NOMO-1 treated with dmso at 0.1 percent for 144 hours (cell line): ENCODE measurements around the gene EHF.
"Not testable (repeated sequence)": the region's sequence is repeated elsewhere in the genome, so short reads cannot be mapped to it uniquely, and the experiment has no call there.

Experiments used
- DNase-seq: peaks from one replicate; lab custom pipeline; 2025; ENCODE audit not compliant: unreplicated experiment; lab: John Stamatoyannopoulos, UW

The EHF gene

GRCh38 chr11:34620820-34621792, at the start of gene EHF:
TSS of gene EHF (plus strand) at chr11:34621093. CDS start at chr11:34642631, 21,538 bp downstream.
- DNase-seq: no peak

GRCh38 chr11:34573537-34573936, 47.4 kb upstream of the EHF start:
- DNase-seq: no peak

DNA sequence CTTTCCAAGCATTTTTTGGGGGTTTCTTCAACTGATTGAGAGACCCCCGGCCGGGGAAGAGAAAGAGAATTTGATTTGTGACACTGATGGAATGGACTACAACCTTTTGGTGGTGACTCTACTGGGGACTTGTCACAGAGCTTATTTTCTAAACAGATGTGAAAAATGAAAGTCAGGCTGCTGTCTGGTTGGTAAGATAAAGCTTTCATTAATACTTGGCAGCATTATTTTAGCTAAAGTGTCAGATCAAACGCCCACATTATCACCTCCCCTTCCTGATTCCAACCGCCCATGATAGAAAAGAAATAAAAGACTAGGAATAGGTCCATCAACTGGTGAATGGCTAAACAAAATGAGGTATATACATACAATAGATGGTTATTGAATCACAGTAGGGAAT, 45.6 kb upstream of the EHF start:
- DNase-seq: no peak

DNA sequence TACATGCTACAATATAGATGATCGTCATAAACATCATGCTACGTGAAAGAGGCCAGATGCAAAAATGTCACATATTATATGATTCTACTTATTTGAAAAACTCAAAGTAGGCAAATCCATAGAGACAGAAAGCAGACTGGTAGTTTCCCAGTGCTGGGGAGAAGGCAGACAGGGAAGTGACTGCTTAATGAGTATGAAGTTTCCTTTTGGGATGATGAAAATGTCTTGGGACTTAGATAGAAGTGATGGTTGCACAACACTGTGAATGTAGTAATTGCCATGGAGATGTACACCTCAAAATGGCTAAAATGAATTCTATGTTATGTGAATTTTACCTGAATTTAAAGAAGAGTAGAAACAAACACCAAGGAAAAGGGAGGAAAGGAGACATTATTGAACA, 45.2 kb upstream of the EHF start:
- no peak for DNase-seq

DNA sequence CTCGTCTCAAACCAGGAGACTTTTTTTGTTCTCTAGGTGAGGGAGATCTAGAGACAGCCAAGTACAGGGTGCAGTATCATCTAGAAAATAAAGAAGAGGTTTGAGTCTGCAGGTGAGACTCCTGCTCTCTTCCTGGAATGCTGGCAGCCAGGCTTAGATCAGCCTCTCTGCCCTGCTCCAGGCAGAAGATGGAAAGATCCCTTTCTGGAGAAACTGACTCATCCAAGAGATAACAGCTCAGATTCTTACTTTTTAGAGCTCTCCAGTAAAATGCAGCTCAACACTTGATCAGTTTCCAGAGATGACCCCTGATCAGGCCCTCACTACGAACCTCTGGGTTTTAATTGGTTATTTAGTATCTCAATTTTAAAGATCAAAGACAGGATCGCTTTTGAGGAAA, 44.6 kb upstream of the EHF start:
- no peak for DNase-seq

DNA sequence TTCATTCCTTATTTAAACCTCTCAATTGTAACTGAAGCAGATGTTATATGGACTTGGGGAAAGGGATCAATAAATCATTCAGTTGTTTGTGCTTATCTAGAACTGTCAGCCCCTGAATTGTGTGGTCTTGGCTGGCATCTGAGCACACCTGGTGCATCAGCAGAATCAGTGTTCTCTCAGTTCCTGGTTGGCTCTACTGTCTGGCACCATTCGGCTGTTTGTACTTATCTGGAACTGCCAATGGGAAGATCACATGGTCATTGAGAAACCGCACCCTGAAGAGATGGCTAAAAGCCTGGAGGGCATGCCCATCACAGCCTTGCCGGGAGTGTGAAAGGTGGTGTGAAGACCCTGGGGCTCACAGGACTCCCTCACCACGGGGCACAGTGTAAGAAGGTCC, 37.1 kb upstream of the EHF start:
- no peak for DNase-seq

DNA sequence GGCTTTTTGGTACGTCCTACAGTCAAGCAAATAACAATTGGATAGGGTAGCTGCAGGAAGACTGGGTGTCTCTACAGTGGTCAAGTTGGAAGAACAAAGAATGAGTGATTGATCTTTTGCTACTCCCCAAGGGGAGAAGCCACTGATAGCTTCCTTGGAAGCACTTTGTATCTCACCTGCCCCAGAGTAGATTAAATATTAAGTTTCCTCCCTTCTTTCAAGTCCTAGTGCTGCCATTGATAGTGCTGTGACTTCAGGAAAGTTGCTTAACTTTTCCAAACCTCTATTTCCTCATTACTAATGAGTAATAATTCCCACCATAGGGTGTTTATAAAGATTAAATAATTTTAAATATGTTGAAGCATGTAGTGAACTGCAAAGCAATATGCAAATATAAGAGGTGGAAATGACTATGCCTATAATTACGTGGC, 35.6 kb upstream of the EHF start:
- no peak for DNase-seq

DNA sequence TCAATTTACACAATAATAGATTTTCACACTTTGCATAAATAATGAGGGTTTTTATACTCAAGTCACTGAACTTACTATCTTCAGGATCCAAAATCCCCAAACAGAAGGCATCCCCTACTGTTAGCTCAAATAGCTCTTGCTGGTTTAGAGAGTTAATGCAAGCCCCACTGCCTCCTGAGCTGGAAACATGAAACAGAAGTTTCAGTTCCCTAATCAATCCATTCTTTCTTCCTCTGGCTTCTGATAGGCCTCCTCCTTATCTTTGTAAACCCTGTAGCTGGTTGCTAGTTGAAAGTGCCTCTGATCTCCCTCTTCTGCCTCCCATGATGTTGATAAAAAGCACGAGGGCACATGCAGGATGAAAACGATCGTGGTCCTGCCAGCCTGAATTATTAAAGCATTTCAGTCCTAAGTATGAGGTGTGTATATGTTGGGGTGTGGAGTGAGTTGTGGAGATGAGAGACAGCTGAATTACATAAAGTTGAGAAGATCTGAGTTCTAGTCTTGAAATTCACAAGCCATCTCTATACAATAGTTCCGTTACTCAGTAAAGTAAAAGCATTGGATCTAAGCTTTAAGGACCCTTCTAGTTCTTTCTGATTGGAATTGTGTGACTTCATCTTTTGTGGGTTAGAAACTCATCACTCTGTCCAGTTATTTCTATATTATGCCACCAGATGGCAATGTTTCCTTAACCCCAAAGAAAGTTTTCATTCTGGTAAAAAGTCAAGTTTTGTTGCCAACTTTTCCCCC, 35.0 kb upstream of the EHF start:
- DNase-seq: peak; percentile 78

DNA sequence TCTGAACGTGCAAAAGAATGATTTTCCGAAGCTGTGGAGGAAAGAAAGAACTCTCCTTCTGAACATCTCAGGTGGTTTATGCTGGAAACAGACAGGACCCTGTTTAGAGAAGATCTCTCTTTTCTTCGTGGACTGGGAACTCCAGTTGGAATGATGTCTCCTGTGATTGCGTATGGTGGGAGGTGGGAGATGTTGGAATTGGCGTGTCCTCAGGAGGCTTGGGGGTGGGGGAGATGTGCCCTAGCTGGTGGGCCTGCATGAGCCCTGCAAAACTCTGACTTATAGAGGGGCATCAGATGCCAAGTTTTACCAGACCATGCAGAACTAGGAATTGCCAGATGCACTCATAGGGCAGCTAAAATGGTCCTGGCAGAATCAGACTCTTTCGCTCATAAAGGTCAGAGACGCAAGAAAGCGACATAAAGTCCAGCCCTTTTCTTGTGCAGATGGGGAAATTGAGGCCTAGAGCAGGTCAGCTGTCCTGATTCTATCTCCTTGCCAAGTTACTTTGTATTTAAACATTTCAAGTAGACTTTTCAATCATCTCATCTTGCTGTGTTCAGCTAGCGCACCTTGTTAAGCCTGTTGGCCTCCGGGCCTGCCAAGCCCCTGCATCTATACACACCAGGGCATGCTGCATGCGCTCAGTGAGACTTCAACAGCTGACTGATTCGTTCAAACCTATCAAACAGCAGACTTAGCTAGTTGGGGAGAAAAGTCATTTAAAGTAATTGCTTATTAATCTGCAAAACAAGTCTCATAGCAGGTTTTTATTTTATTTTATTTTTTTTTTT, 34.2 kb upstream of the EHF start:
- no peak for DNase-seq

DNA sequence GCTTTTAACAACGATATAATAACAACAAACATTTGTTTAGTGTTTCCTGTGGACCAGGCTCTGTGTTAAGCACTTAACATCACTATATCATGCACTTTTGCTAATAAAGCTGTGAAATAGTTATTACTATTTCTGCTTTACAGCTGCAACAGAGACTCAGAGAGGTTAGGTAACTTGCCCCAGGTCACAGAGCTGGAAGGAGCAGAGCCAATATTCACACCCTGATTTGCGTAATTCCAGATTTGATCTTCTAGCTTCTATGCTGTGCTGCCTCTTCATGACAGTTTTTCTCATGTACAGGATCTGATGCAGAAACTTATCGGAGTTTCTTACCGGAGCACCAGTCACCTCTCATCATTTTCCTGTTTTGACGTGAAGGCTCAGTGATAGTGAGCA, 33.6 kb upstream of the EHF start:
- no peak for DNase-seq

- no peak for DNase-seq
Observed at GRCh38 chr11:34588023-34588422, 32.9 kb upstream of the EHF start.

DNA sequence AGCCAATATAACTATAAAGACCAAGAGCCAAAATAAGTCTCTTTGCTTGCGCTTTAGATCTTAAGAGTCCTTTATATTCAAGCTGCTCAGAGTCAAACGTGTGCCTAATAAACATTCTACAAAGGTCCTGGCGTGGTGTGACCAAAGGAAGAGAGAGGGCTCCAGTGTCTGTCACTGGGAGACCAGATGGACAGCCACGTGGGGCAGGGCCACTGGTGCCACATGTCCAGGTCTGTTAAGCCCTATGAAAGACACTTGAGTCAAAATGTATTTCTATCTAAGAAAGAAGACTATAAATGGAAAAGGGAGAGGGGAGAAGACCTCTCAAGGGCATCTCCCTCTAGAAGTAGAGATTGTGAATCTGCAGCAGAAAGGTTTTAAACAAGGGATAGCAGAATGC, 32.2 kb upstream of the EHF start:
- no peak for DNase-seq

DNA sequence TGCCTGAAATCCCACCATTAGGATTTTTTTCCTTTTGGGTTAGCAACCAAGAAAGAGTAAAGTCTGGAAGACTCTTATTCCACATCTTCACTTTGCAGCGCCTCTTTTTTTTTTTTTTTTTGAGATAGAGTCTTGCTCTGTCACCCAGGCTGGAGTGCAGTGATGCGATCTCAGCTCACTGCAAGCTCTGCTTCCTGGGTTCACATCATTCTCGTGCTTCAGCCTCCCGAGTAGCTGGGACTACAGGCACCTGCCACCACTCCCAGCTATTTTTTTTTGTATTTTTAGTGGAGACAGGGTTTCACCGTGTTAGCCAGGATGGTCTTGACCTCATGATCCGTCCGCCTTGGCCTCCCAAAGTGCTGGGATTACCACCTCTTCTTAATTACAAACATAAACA, 31.7 kb upstream of the EHF start:
- DNase-seq: not testable (repeated sequence)

DNA sequence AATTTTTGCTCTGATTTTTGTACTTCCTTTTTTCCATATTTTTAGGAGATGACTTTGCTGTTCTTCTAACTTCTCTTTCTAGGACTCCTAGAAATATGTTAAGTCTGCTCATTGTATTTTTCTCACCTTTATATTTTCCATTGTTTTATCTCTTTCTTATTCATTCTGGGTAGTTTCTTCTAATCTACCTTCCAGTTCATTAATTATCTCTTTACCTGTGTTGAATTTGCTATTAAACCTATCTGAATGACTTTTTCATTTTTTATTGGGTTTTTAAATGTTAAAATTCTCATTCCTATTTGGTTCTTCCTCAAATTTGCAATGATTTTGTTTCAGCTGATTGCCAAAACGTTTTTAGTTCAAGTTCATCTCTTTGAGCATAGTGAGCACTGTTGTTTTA, 27.8 kb upstream of the EHF start:
- DNase-seq: no peak

- DNase-seq: no peak
Observed at GRCh38 chr11:34594603-34595002, 26.3 kb upstream of the EHF start.

- no peak for DNase-seq
Observed at GRCh38 chr11:34595391-34595790, 25.5 kb upstream of the EHF start.

DNA sequence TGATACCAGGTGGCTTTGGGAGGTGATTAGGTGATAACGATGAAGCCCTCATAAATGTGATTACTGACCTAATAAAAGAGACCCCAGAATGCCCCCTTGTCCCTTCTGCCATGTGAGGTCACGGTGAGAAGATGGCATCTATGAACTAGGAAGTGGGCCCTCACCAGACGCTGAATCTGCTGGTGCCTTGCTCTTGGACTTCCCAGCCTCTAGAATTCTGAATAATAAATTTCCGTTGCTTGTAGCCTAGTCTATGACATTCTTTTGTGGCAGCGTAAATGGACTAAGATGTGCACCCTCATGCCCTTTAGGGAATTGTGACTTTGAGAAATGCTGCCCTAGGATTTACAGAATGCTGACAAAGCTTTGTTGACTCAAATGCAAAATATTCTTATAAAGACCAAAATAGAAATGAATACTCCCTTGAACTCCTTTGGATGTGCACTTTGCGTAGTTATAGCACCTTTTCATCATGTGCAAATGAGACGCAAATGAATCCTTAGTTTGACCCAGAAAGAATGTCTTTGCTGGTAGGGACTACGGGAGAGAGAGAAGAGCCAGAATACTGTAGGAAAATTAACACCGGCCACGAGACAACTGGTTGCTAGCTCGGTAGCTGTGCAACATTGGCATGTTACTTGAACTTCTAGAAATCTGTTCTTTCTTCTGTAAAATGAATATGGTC, 24.8 kb upstream of the EHF start:
- no peak for DNase-seq

- DNase-seq: no peak
Observed at GRCh38 chr11:34599406-34599945, 21.4 kb upstream of the EHF start.

DNA sequence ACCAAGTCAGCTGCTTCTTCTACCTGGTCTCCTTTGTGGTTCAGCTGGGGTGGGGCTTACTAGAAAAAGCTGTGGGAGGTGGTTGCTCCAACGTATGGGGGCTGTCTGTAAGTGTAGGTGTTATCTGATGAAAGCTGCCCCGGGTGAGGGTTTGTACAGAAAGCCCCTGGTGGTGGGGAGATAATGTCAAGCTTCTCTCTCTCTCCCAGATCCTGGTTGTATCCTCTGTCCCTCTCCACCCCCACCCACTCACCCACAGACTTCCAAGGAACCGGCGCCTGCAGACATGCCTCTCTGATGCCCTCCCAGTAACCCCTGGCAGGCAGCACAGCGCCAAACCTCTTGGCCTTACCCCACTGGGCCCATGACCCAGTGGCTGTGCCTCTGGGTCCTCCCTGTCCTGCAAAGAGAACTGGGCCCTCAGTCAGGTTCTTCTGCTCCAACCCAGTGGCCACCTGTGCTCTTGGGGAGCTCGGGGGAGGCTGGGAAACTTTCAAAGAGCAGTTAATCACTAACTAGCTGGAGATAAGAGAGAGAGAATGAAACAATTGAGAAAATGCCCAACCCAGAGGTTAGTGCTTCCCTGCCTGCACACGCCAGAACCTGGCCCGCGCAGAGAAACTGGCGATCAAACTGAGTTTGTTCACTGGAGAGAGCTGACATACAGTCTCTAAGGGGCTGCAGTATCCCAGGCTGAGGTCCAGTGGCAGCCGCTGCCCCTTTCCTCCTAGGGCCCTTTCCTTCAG, 20.4 kb upstream of the EHF start:
- DNase-seq: no peak

DNA sequence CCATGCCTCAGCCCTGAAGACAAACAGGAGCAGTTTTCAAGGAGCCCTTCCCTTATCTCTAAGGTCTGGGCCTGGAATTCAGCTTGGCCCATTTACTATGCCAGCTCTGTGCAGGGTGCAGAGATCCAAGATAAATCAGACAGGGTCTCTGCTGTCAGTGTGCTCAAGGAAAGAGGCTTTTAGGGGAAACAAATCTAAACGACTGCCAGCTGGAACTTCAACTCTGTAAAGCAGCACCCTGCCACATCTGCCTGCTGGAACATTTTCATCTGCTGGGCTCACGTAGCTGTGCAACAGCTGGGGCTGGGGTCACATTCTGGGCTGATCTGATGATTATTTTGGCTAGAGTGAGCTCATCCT, 19.8 kb upstream of the EHF start:
- no peak for DNase-seq
